ENCODE results near the gene ESRRG. TPM values are rescaled to one million over a fixed set of nuclear protein-coding genes. Genes with fewer than 3 reads are reported as not detected.

ESRRG gene
- total RNA-seq, 3 donors from 2014 or later, result 0.58 to 1.1 (median 0.58) TPM

GRCh38 chr1:216464489-216464888 is 258.7 kb downstream of the ESRRG start:
- no peaks in the 10 kb centered on the region for H3K4me1 ChIP-seq (ENCODE audit: low read depth)
- no peaks in the 10 kb centered on the region for H3K36me3 ChIP-seq (ENCODE audit: low read depth)
- ATAC-seq (no peak), DNase-seq (no peak)
- H3K4me3 ChIP-seq, result no peak overlapping the region
- intact Hi-C loops (cut with DNase I, micrococcal nuclease), result no loop called here
- no peak for TF ChIP-seq CTCF (IDR thresholded peaks at IDR 0.05)
- H3K9me3 ChIP-seq, result no peaks in the 10 kb centered on the region

DNA sequence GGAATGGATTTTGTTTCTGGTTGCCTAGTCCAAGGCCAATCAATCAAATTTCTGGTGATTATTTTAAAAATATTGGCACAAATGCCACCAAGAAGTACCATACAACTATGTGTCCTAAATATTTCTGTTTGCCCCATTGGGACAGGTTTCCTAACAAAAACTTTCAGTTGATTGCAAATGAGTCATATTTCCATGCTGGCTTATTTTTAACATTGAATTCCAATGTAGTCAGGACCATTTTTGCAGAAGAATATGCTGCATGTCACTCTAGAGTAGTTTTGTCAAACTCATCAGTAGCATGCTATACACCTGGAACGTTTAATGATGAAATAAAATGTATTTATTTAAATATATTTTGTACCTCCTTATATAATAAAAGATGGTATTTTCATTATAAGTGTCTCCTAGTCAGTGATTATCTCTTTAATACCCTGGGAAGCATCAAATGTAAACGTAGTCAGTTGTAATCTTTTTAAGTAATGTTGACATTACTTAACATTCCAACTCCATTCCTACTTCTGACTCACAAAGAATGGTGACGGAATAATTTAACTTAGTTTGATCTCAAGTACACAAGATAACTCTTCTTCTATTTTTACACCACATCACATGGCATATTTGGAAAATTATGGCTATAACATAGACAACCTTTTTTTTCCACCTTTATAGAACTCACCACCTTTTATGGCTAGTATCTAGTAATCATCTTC is 261.0 kb downstream of the ESRRG start:
- no peak overlapping the region for H3K4me3 ChIP-seq
- no peak for DNase-seq
- H3K4me1 ChIP-seq (ENCODE audit: low read depth), result no peaks in the 10 kb centered on the region
- no peak for TF ChIP-seq CTCF (IDR thresholded peaks at IDR 0.05)
- no peaks in the 10 kb centered on the region for H3K36me3 ChIP-seq (ENCODE audit: low read depth)
- no peaks in the 10 kb centered on the region for H3K9me3 ChIP-seq
- ATAC-seq, result no peak
- intact Hi-C loops (cut with DNase I, micrococcal nuclease), result no loop called here

DNA sequence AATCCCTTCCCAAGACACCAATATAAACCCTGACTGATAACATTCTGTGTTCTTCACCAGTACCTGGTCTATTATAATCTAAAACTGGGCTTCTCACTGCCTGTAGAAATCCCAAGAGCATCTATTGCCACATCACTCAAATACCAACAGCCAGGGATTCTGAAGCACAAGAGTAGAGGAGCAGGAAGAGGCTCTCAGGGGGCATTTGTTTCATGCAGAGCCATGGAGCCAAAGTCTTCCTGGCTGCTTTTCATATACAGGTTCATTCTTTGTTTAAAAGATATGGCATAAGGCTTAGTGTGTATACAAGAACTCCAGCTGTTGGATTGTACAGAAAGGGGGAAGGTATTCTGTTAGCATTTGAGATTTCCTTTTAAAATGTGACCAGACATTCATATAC is 261.8 kb downstream of the ESRRG start:
- H3K9me3 ChIP-seq, result no peaks in the 10 kb centered on the region
- DNase-seq (no peak), ATAC-seq (no peak)
- no peak for TF ChIP-seq CTCF (IDR thresholded peaks at IDR 0.05)
- intact Hi-C loops (cut with DNase I, micrococcal nuclease), result no loop called here
- no peak overlapping the region for H3K4me3 ChIP-seq
- H3K36me3 ChIP-seq (ENCODE audit: low read depth), result no peaks in the 10 kb centered on the region
- no peaks in the 10 kb centered on the region for H3K4me1 ChIP-seq (ENCODE audit: low read depth)

DNA sequence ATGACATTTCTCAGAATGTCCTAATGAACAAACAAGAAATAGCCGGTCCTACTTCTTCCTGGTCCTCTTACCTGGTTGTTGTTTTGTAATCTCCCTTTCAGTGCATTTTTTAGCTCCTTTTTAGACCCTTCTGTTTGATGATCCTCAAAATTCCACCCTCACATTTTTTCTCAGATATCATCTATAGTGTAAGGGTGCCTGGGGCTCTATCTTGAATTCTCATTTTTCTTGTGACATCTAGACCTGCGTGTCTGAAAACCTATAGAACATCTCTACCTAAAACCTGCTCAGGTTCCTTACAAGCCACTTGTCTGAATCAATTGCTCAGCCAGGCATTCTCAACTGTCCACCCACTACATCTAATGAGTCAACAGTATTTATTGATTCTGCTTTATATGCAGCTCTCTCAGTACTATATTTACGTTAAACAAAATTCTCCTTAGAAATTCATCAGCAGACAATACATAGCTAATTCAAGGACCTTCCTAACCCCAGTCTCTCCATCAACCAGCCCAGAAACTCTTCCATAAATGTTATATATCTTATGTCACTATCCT is 263.5 kb downstream of the ESRRG start:
- intact Hi-C loops (cut with DNase I, micrococcal nuclease), result no loop called here
- TF ChIP-seq CTCF (IDR thresholded peaks at IDR 0.05), result no peak
- Histone ChIP-seq H3K9me3 (no peaks in the 10 kb centered on the region), H3K36me3 (ENCODE audit: low read depth) (no peaks in the 10 kb centered on the region), H3K4me3 (no peak overlapping the region), H3K4me1 (ENCODE audit: low read depth) (no peaks in the 10 kb centered on the region)
- DNase-seq, result no peak
- ATAC-seq, result no peak

DNA sequence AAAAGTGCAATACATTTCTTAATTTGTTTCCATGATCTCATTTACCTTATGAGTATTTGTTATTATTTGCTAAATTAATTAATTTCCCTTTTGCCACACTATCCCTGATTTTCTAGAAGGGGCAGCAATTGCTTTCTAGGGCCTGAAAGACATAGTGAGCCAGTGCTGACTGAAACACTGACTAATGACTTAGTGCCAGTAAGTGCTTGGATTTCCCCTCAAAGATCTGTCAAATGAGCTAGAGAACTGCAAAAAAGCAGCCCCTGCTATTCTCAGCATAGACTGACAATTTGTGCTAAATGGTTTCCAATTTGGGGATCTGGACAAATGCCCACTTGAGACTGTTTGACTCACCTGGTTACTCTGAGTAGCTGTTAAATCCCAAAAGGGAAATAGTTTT is 264.4 kb downstream of the ESRRG start:
- H3K4me1 ChIP-seq (ENCODE audit: low read depth), result no peaks in the 10 kb centered on the region
- intact Hi-C loops (cut with DNase I, micrococcal nuclease), result no loop called here

More for the DNA sequence above, 264.4 kb downstream of the ESRRG start:
- no peak for TF ChIP-seq CTCF (IDR thresholded peaks at IDR 0.05)
- H3K36me3 ChIP-seq (ENCODE audit: low read depth), result no peaks in the 10 kb centered on the region
- no peaks in the 10 kb centered on the region for H3K9me3 ChIP-seq
- ATAC-seq (no peak), DNase-seq (no peak)
- no peak overlapping the region for H3K4me3 ChIP-seq
